HK-2 (cell line): Measurements from ENCODE around the gene IRX4.
"Not testable (repeated sequence)": the region's sequence is repeated elsewhere in the genome, so short reads cannot be mapped to it uniquely, and the experiment has no call there.

Experiments
- DNase-seq: peaks from one replicate; pipeline ENCODE4 v3.0.0-alpha.2; 2018; ENCODE audit not compliant: unreplicated experiment

IRX4 gene

GRCh38 chr5:1859099-1859498 is 23.6 kb downstream of the IRX4 start:
- DNase-seq: no peak

- DNase-seq: no peak
These were observed 24.3 kb downstream of the IRX4 start for GRCh38 chr5:1858436-1858835.

- DNase-seq: no peak
These were observed 25.5 kb downstream of the IRX4 start for GRCh38 chr5:1857256-1857600.

- DNase-seq: no peak
These were observed 26.0 kb downstream of the IRX4 start for GRCh38 chr5:1856596-1857255.

- no peak for DNase-seq
These were observed 27.1 kb downstream of the IRX4 start for GRCh38 chr5:1855596-1855995.

GRCh38 chr5:1855075-1855474 is 27.6 kb downstream of the IRX4 start:
- no peak for DNase-seq

GRCh38 chr5:1853531-1853930 is 29.2 kb downstream of the IRX4 start:
- DNase-seq: no peak

- DNase-seq: no peak
These were observed 30.3 kb downstream of the IRX4 start for GRCh38 chr5:1852324-1852947.

- DNase-seq: no peak
These were observed 31.3 kb downstream of the IRX4 start for GRCh38 chr5:1851290-1851934.

GRCh38 chr5:1850324-1851154 is 32.2 kb downstream of the IRX4 start:
- DNase-seq: no peak

GRCh38 chr5:1847611-1848010 is 35.1 kb downstream of the IRX4 start:
- no peak for DNase-seq

GRCh38 chr5:1847056-1847455 is 35.7 kb downstream of the IRX4 start:
- DNase-seq: no peak

- DNase-seq: no peak
These were observed 36.1 kb downstream of the IRX4 start for GRCh38 chr5:1846583-1846982.

GRCh38 chr5:1845696-1846095 is 37.0 kb downstream of the IRX4 start:
- DNase-seq: no peak

GRCh38 chr5:1844708-1845436 is 37.9 kb downstream of the IRX4 start:
- no peak for DNase-seq

- not testable (repeated sequence) for DNase-seq
These were observed 39.0 kb downstream of the IRX4 start for GRCh38 chr5:1843761-1844160.

GRCh38 chr5:1842004-1842819 is 40.5 kb downstream of the IRX4 start:
- no peak for DNase-seq

- no peak for DNase-seq
These were observed 41.8 kb downstream of the IRX4 start for GRCh38 chr5:1840741-1841521.

GRCh38 chr5:1840071-1840547 is 42.6 kb downstream of the IRX4 start:
- no peak for DNase-seq

- no peak for DNase-seq
These were observed 44.7 kb downstream of the IRX4 start for GRCh38 chr5:1838013-1838412.
